Cerebellar cortex (tissue), 1 donor: ENCODE data around the gene SLC25A29.

ENCODE experiments used
- DNase-seq: peaks from one replicate; pipeline ENCODE4 v3.0.0-alpha.2; 2015; ENCODE audit warnings: low spot score

Gene SLC25A29

DNA sequence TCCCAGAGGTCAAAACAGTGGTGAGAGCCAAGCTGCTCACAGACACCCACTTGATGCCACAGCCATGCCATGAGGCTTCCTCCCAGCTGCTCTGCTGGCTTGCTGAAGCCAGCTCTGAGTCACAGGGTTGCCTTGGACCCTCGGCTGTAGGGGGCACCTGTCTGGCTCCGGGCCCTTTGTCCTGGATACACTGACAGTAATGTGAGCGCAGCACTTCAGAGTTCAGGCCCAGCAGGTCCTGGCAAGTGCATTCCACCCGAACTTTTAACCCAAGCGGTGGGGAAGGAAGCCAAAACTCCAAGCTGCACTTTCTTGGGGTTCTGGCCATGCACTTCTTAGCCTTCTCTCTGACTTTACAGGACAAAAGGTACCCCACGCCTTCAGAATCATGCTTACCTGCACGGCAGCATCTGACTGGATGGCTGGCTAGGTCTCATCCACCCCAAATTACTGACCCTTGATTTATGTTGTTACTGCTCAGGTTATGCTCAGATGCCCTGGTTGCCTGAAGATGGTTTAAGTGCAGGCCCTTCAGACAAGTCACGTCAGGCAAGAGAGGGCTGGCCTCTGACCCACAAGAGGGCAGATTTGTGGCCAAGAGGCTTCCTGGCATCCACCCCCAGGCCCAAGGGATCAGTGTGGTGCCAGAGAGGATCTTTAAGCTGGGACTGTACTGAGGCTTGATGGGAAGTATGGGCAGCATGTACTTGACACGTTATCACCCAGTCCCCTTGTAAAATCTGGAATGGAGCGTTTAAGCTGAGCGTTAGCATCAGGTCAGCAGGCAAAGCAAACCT, 24.8 kb downstream of the SLC25A29 start:
- DNase-seq = no peak

DNA sequence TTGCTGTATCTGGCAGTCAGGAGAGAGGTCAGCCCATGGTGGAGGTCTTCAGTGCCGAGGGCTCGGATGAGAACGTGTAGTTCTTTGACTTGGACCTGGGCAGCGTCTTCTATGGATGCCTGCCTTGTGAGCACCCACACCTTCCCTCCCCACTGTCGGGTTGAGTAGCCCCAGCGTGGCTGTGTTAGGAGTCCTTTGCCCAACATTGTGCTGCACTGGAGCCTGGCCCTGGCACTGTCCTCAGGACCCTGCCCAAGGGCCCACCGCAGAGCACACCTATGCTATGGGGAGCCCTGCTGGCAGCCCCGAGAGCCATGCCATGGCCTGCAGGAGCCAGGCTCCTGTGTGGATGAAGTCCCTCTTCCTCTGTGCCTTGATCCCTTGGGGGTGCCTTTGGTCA, 26.7 kb downstream of the SLC25A29 start:
- DNase-seq = no peak

DNA sequence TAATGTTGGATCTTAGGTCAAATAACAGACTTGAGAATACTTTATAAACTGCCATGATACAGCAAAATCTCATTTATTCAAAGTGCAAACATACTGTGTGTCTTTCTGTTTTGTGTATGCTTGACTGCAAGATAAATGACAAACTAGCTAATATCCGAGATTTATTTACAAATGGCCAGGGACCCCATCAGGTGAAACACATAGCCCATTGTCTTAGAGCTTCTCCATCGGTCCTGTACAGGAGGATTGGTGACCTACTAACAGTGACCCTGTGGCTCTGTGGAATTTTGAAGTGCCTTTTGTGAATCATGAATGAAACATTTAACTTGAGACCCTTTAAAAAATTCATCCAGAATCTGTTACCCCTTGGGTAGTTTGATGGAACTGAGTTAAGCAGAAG, 27.1 kb downstream of the SLC25A29 start:
- no peak for DNase-seq

DNA sequence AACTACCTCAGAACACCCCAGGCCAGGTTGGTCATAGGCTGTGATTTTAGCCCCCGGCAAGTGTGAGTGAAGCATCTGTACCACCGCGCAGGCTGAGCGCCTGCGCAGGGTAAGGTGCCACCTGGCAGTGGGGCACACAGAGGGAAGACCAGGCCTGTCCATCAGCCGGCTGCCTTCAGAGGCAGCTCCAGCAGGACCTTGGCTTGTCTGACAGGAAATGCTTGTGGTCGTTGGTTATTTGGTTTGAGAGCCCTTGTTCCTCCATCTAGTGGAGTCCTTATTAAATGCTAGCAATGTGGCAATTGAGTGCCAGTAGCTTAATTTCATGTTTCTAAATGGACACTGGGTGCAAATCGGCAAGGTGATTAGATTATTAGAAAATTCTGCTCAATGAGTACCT, 27.5 kb downstream of the SLC25A29 start:
- DNase-seq = peak; percentile 52

DNA sequence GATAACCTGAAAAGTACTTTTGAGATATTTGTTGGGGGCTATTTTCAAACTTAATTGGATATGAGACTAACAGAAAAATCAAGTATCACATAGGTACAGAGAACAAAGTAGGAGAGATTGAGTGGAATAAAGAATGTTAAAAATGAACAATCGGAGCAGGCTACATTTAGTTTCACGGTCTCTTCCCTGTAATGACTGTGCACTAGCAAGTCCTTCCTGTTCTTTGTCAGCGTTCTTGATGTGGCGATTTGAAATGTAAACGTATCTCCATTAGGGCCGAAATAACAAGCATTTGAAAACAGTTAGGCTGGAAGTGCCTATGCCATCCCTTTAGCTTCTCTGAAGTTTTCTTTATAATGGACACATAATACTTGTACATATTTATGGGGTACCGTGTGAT, 31.0 kb downstream of the SLC25A29 start:
- DNase-seq = no peak

DNA sequence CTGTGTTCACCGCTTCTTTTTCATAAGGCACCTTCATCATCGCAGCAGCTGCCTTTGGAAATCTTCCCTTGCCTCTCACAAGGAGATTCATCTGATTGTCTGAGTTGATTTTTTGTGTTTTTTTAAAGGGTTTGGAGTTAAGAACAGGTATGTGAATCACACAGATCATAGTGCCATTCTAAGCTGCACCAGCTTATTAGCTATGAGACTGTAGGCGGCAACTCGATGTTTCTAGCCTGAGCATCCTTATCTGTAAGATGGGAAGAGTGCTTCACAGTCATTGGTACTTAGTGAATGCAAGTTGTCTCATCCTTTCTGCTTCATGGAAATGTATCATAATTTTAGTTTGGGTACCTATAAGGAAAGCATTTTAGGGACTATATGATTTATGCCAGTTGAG, 32.0 kb downstream of the SLC25A29 start:
- no peak for DNase-seq

DNA sequence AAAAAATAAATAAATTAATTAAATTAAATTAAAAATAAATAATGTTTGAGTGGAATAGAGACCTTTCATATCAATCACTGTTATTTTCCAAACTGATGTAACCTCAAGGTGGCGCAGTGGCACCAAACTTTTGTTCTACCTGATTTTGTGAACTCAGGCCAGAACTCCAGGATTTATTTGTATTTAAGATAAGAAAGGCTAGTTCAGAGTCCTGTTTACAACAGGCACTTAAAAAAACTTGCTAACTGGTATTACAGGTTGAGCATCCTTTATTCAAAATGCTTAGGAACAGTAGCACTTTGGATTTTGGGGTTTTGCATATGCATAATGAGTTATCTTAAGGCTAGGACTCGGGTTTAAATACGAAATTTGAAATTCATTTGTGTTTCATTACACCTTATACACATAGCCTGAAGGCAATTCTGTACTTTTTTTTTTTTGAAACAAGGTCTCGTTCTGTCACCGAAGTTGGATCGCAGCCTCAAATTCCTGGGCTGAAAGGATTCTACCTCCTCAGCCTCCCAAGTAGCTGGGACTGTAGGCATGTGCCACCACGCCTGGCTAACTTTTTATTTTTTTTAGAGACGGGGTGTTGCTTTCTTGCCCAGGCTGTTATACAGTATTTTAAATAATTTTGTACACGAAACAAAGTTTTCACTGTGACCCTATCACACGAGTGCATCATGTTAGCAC, 34.9 kb downstream of the SLC25A29 start:
- DNase-seq = no peak

DNA sequence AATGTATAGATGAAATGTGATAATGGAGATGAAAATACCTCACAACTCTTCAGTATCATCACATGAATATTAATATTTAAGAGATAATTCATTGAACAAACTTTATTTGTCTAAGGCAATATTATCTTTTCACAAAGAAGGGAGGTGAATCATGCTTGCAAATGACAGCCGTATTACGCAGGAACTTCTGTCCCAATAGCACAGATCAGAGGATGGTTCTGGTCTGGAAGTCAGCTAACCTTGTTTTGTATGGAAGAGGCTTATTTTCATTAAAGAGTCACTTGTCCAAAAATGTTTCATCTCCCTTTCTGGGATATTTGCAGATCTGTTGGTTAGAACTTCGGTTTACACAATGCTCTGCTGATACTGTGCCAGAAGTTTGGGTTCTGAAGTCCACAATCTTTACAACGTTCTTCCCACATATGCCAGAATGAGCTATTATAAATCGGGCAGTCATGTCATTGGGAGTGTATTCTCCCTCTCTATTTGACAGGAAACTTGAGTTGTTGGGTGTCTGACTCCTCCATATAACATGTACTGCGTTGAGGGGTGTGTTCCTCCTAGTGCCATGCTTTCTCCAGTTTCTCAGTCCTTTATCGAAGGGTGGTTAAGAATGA, 37.5 kb downstream of the SLC25A29 start:
- no peak for DNase-seq

DNA sequence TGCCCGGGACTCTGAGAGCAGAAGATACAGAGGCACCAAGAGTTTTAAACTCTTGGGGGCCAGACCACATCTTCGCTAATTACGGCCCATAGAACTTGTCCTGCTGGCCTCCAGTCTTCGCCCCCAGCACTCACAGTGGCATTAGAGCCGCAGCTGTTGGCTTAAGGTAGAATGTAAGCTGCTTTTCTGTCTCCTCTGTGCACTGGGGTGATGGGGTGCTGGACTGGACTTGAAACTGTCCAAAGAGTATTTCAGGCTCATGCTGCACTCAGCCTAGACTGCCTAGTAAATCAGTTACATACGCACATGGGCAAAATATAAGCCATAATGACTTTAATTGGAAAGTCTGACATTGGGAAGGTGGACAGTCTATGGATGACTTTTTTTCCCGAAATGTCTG, 38.3 kb downstream of the SLC25A29 start:
- DNase-seq = no peak

DNA sequence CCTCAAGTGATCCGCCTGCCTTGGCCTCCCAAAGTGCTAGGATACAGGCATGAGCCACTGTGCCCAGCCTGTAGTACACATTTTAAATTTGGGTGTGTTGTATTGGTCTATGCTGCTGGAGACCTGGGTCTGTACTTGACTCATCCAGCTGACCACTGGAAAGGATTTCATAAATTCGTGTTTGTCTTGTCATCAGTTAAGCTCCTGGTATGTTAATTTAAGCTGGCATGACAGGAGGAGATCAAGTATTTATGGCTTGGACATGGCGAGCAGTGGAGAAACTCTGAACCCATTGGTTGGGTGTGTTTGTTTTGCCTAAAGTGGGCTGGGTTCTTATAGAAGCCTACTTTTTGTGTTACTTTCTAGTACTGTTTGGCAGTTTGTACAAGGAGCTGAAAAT, 43.1 kb downstream of the SLC25A29 start:
- DNase-seq = no peak

DNA sequence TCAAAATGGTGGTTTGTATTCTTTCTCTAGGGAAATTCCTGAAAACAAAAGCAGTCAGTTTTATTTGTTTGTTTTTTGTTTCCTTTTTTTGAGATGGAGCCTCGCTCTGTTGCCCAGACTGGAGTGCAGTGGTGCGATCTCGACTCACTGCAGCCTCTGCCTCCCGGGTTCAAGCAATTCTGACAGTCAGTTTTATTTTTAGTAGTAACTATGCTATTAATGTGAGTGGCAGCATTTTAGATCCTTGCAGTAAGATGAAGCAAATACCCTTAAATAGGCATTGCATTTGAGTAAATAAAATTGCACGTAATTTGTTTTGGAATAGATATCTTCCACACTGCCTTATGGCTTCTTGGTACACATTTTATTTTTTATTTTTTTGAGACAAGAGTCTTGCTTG, 43.7 kb downstream of the SLC25A29 start:
- DNase-seq = no peak

DNA sequence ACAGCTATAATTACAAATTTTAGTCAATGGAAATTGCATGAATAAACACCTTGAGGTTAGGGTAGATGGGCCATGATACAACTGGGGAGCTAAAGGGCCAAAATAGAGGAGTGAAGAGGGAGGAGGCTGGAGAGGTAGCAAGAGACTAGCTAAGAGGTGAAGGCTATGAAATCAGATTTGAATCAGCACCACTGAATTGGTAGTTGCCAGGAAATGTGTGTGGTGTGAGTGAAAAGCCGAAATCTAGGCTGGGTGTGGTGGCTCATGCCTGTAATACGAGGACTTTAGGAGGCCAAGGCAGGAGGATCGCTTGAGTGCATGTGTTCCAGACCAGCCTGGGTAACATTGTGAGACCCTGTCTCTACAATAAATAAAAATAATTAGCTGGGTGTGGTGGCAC, 44.6 kb downstream of the SLC25A29 start:
- no peak for DNase-seq

DNA sequence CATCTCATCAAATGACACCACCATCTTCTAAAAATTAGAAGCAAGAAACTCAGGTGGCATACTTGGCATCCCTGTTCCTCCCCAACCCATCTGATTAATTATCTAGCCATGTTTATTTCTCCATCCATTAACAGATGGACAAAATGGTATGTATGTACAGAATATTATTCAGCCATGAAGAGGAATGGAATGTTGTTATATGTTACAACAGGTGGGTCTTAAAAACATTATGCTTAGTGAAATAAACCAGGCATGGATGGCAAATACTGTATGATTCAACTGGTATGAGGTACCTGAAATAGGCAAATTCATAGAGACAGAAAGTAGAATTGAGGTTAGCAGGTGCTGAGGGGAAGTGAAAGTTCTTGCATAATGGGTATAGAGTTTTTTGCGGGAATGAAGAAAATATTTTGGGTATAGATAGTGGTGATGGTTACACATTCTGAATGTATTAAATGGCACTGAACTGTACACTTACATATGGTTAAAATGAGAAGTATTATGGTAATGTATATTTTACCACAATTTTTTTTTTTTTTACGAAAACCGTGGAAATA, 49.8 kb downstream of the SLC25A29 start:
- no peak for DNase-seq

DNA sequence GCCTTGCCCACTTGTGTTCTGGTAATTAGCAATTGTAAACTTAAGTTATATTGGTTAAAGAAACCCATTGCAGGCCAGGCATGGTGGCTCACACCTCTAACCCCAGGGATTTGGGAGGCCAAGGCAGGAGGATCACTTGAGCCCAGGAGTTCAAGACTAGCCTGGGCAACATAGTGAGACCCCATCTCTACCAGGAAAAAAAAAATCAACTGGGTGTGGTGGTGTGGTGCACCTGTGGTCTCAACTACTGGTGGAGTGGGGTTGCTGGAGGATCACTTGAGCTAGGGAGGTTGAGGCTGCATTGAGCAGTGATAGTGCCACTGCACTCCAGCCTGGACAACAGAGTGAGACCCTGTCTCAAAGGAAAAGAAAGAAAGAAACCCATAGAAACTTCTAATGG, 53.6 kb downstream of the SLC25A29 start:
- DNase-seq = no peak

DNA sequence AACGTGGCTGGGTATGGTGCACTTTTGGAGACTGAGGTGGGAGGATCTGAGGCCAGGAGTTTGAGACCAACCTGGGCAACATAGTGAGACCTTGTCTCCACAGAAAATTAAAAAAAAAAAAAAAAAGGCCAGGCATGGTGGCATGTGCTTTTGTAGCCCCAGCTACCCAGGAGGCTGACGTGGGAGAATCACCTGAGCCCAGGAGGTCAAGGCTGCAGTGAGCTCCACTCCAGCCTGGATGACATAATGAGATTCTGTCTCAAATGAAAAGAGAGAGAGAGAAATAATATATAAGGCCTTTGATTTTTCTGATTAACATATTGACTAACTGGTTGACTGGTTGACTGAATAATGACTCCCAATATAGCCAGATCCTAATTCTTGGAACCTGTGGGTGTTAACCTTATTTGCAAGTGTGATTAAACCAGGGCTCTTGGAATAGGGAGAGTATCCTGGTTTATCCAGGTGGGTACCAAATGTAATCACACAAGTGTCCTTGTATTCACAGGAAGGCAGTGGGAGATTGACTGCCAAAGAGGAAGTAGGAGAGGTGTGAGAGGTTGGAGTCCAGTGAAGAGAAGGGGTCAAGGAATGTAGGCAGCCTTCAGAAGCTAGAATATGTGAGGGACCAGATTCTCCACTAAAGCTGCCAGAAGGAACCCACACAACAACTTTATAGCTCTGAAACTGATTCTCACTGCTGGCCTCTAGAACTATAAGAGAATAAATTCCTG, 55.3 kb downstream of the SLC25A29 start:
- DNase-seq = no peak

DNA sequence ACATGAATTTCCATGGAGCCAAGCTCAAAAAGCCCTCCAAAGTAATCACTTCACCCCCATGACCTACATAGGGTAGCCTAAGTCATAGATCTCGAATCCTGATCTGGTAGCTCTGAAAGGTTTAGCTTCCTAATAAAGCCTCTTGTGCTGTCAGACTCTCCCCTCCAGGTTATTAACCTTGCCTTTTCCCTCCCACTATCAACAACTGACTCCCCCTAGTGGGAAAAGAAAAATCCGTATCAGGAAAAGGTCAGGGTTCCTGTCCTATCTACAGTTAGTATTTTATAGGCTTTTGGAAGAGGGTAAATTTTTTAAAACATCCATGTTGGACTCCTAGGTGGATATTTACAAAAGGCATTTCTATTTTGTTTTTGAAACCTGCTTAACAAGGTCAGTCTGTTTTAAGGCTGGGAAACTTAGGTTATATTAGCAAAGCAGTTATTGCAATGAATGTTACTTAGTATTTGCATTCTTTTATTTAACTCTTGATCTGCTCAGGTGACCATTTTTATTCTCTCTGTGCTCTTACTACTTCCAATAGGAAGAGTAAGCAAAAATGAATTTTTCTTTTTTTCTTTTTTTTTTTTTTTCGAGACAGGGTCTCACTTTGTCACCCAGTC, 59.3 kb downstream of the SLC25A29 start:
- DNase-seq = peak; percentile 84

DNA sequence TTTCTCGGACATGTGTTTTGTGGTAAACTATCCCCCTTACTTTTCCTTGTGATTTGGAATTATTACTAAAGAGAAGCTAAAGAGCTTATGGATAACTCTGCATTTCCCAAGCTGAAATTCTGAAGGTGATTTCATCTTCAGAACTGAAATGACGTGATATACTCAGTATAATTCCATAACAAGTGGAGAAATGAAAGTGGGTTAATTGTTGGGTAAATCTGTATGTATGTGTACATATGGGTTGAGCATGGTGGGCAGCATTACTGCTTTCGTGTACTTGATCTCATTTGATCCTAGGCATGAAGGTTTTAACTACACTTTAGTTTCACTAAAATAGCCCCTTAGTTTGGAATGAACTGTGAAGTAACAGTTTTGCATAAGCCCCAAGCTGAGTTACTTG, 63.2 kb downstream of the SLC25A29 start:
- DNase-seq = no peak

DNA sequence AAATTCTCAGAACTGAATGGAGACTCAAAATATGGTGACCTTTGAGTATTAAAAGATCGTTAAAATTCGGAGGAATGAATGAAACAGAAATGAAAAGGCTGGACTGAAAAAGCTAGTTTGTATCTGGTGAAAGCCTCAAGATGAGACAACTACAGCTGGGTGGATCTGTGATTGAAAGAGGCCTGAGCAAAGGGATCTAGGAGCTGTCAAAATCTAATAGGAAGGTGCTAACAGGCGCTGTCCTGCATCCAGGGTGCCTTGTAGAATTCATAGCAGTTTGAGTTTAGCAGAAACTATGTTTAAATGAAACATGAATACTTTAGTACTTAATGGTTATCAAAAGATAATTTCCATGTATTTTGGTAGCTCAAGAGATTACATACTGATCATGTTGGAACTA, 65.0 kb downstream of the SLC25A29 start:
- no peak for DNase-seq
